ENCODE measurements around the gene SLC38A9. TPM values are rescaled to one million over a fixed set of nuclear protein-coding genes. Genes with fewer than 3 reads are reported as not detected.

SLC38A9 gene
- total and polyA plus RNA-seq, 9 of the 15 experiments (the other 6 are each of a cell fraction or from before 2014, with no cell fraction given), result 14.0 to 34.5 (median 20.7) TPM

DNA sequence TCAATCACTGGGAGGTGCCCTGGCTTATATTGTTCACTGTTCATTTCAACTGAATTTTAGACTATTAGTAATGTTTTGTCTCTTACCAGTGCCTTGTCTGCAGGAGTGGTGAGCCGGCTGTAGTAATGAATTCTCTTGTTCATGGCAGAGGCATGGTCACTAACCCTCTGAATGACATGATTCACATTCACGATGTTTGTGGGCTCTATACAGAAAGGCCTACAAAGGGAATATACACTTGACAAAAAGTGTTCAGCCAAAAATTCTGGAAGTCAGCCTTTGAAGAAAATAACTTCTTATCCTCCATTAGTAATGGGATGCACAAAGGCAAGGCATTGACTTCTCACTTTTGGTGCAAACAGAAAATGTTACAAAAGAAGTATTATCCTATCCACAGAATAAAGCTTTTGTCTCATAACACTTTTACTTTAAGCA, 39.6 kb downstream of the SLC38A9 start:
- no peak for TF ChIP-seq KAT2B (IDR thresholded peaks at IDR 0.05; ENCODE audit: low read depth, low read length)
- no peak for TF ChIP-seq ATF3 (IDR thresholded peaks at IDR 0.05)
- no peak for TF ChIP-seq ATF3 (CRISPR knock-in tag; conservative IDR thresholded peaks at IDR 0.05)
- TF ChIP-seq POLR2AphosphoS2 (IDR thresholded peaks at IDR 0.05; ENCODE audit: low read length), result no peak
- no peak for TF ChIP-seq RHOXF2B (CRISPR knock-in tag; conservative IDR thresholded peaks at IDR 0.05)
- no peak for TF ChIP-seq ESRRB (CRISPR knock-in tag; IDR thresholded peaks at IDR 0.05; ENCODE audit: borderline replicate concordance)
- TF ChIP-seq BACH1 (tag; IDR thresholded peaks at IDR 0.05), result no peak
- TF ChIP-seq ZNF507 (tag; conservative IDR thresholded peaks at IDR 0.05), result no peak
- TF ChIP-seq RBM39 (optimal IDR thresholded peaks at IDR 0.05; ENCODE audit: low read depth, low read length), result no peak
- TF ChIP-seq HNRNPL (IDR thresholded peaks at IDR 0.05; ENCODE audit: low read depth, low read length), result no peak
- TF ChIP-seq, protein P1, sequence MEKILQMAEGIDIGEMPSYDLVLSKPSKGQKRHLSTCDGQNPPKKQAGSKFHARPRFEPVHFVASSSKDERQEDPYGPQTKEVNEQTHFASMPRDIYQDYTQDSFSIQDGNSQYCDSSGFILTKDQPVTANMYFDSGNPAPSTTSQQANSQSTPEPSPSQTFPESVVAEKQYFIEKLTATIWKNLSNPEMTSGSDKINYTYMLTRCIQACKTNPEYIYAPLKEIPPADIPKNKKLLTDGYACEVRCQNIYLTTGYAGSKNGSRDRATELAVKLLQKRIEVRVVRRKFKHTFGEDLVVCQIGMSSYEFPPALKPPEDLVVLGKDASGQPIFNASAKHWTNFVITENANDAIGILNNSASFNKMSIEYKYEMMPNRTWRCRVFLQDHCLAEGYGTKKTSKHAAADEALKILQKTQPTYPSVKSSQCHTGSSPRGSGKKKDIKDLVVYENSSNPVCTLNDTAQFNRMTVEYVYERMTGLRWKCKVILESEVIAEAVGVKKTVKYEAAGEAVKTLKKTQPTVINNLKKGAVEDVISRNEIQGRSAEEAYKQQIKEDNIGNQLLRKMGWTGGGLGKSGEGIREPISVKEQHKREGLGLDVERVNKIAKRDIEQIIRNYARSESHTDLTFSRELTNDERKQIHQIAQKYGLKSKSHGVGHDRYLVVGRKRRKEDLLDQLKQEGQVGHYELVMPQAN (IDR thresholded peaks at IDR 0.05; ENCODE audit: borderline replicate concordance), result no peak
- no peak for TF ChIP-seq ZNF253 (CRISPR knock-in tag; conservative IDR thresholded peaks at IDR 0.05)
- TF ChIP-seq ZNF384 (IDR thresholded peaks at IDR 0.05; ENCODE audit: low read depth, low read length), result no peak
- no peak for TF ChIP-seq ZNF133 (CRISPR knock-in tag; IDR thresholded peaks at IDR 0.05)
- TF ChIP-seq ZNF408 (CRISPR knock-in tag; IDR thresholded peaks at IDR 0.05; ENCODE audit: low read depth), result no peak
- TF ChIP-seq KDM1A (IDR thresholded peaks at IDR 0.05), result no peak
- no peak for TF ChIP-seq ZNF23 (CRISPR knock-in tag; IDR thresholded peaks at IDR 0.05)
- no peak for TF ChIP-seq HCFC1 (IDR thresholded peaks at IDR 0.05; ENCODE audit: low read depth, low read length)
- no peak for TF ChIP-seq EZH2 (IDR thresholded peaks at IDR 0.05; ENCODE audit: borderline replicate concordance, low read depth, low read length)
- TF ChIP-seq WHSC1 (IDR thresholded peaks at IDR 0.05; ENCODE audit: low read length), result no peak
- no peak for TF ChIP-seq RFX5 (IDR thresholded peaks at IDR 0.05; ENCODE audit: low read depth, low read length)
- ChIA-PET POLR2A (interaction anchor here (0.9 kb wide), 1 partner anchor 18 kb away, joined by 3 read pairs; no protein-coding TSS in a partner anchor), CTCF (ENCODE audit: low intra/inter-chr PET ratio) (no interaction called here)
- no peaks in the 10 kb centered on the region for H3K4me1 ChIP-seq (replicated peaks in 1 of 2; ENCODE audit: control insufficient read depth in 2 of 2, insufficient read depth in 2 of 2, low read length in 2 of 2)
- in situ Hi-C loops (cut with MboI), result no loop called here
- H3K4me3 ChIP-seq, result no peak overlapping the region
- H2AFZ ChIP-seq (ENCODE audit: low read depth, low read length), result no peak overlapping the region
- FAIRE-seq (no peak), ATAC-seq (no peak), DNase-seq (ENCODE audit: extremely low read depth in 1 of 4, low spot score in 3 of 4) (no peak)
- peaks cover 9% of the 10 kb centered on the region for H3K36me3 ChIP-seq (ENCODE audit: control insufficient read depth, insufficient read depth, low read length)
- no peak overlapping the region for H3K9ac ChIP-seq (ENCODE audit: insufficient read depth in 1 of 2, low read depth in 2 of 2, low read length in 2 of 2)
- no peaks in the 10 kb centered on the region for H4K20me1 ChIP-seq (replicated peaks; ENCODE audit: control insufficient read depth, insufficient read depth, low read length)
- no peaks in the 10 kb centered on the region for H3K9me1 ChIP-seq (ENCODE audit: control insufficient read depth, insufficient read depth, low read length)
- no peaks in the 10 kb centered on the region for H3K9me3 ChIP-seq (replicated peaks; ENCODE audit: control insufficient read depth, insufficient read depth, low read depth, low read length)
- no peak overlapping the region for H3K27ac ChIP-seq (ENCODE audit: extremely low read depth, low read depth, low read length)
- BruUV-seq (replicated peaks), result no TSS peak
- H3K79me2 ChIP-seq (ENCODE audit: control insufficient read depth, insufficient read depth, low read length), result no peaks in the 10 kb centered on the region
- H3K4me2 ChIP-seq (ENCODE audit: insufficient read depth, low read length), result no peak overlapping the region
- intact Hi-C loops (cut with micrococcal nuclease), result no loop called here
- 61% methylated on average over 2 of the region's 2 CpGs for WGBS (ENCODE audit: insufficient coverage, low coverage, missing lambda C conversion rate)
- no peaks in the 10 kb centered on the region for H3K27me3 ChIP-seq (ENCODE audit: control insufficient read depth in 2 of 2, insufficient read depth in 2 of 2, low read length in 2 of 2)
